Activated CD4-positive, alpha-beta T cell treated with anti-CD3 and anti-CD28 coated beads for 36 hours (primary cell): ENCODE results near the gene CREB5. TPM values are rescaled to one million over a fixed set of nuclear protein-coding genes. Genes with fewer than 3 reads are reported as not detected.

Source experiments
- ATAC-seq: fragments of 200-7000 bp; cut with Tn5 transposase; one replicate; pipeline ENCODE4 v1.10.0; 2021; ENCODE audit warnings: mild to moderate bottlenecking, moderate library complexity
- CTCF ChIA-PET: fragments of 350-600 bp; sonication (Branson Sonifier 250); formaldehyde crosslinking; loops from one replicate; lab custom pipeline; 2021; ENCODE audit warnings: antibody characterized with exemption; lab: Charles Lee
- POLR2A ChIA-PET: fragments of 350-600 bp; sonication (Branson Sonifier 250); formaldehyde crosslinking; loops from one replicate; lab custom pipeline; 2021; ENCODE audit warnings: antibody characterized with exemption, inconsistent platforms; lab: Charles Lee
- DNase-seq: peaks from one replicate; pipeline ENCODE4 v3.0.0-alpha.2; 2020
- H3K27ac Mint-ChIP-seq: one replicate; pipeline ENCODE4 v1.8.0; 2021; ENCODE audit warnings: mixed read lengths
- H3K27me3 Mint-ChIP-seq: one replicate; pipeline ENCODE4 v1.8.0; 2021; ENCODE audit warnings: mixed read lengths
- H3K36me3 Mint-ChIP-seq: one replicate; pipeline ENCODE4 v1.8.0; 2021; ENCODE audit warnings: low read depth, mixed read lengths
- H3K4me1 Mint-ChIP-seq: one replicate; pipeline ENCODE4 v1.8.0; 2021; ENCODE audit warnings: mixed read lengths
- H3K4me3 Mint-ChIP-seq: one replicate; pipeline ENCODE4 v1.8.0; 2021; ENCODE audit warnings: mild to moderate bottlenecking, moderate library complexity, mixed read lengths
- H3K9me3 Mint-ChIP-seq: one replicate; pipeline ENCODE4 v1.8.0; 2021; ENCODE audit warnings: low read depth, mixed read lengths
- intact Hi-C, 2 experiments: fragments of 100-400 bp; cut with DNase I in 1 of 2; cut with micrococcal nuclease in 1 of 2; formaldehyde crosslinking; loops; one replicate each; pipeline versions ENCODE4 v1.14.2 to v1.15.1; 2022 to 2024; cut with DNase I, micrococcal nuclease
- total RNA-seq, 2 experiments: library from RNA; stranded (reverse); gene quantifications; one replicate each; pipeline ENCODE4 v1.2.3, GENCODE V29; 2021

CREB5 gene
- total RNA-seq, 2 experiments from 2014 or later, result 0.50 to 0.61 TPM

- ChIA-PET CTCF (no interaction called here), POLR2A (no interaction called here)
- intact Hi-C loops, result no loop called here
- no peaks in the 10 kb centered on the region for H3K4me1 Mint-ChIP-seq
- H3K27me3 Mint-ChIP-seq, result peaks cover 16% of the 10 kb centered on the region
- no peaks in the 10 kb centered on the region for H3K9me3 Mint-ChIP-seq
- no peak overlapping the region for H3K4me3 Mint-ChIP-seq
- ATAC-seq, result no peak
- DNase-seq, result no peak
- H3K27ac Mint-ChIP-seq, result no peak overlapping the region
- H3K36me3 Mint-ChIP-seq, result no peaks in the 10 kb centered on the region
Observed at GRCh38 chr7:28465697-28466096, 53.4 kb downstream of the CREB5 start.

- POLR2A ChIA-PET, result no interaction called here
Observed at GRCh38 chr7:28466341-28466740, 54.0 kb downstream of the CREB5 start.

GRCh38 chr7:28466885-28467284 lies 54.6 kb downstream of the CREB5 start:
- DNase-seq (no peak), ATAC-seq (no peak)
- H3K4me1 Mint-ChIP-seq, result no peaks in the 10 kb centered on the region
- CTCF ChIA-PET, result no interaction called here
- peaks cover 16% of the 10 kb centered on the region for H3K27me3 Mint-ChIP-seq
- intact Hi-C loops, result no loop called here
- no peaks in the 10 kb centered on the region for H3K36me3 Mint-ChIP-seq
- no peaks in the 10 kb centered on the region for H3K9me3 Mint-ChIP-seq
- no peak overlapping the region for H3K4me3 Mint-ChIP-seq
- no peak overlapping the region for H3K27ac Mint-ChIP-seq
- POLR2A ChIA-PET, result no interaction called here

More at GRCh38 chr7:28466341-28466740, 54.0 kb downstream of the CREB5 start:
- Mint-ChIP-seq H3K4me1 (no peaks in the 10 kb centered on the region), H3K27ac (no peak overlapping the region), H3K4me3 (no peak overlapping the region), H3K27me3 (peaks cover 16% of the 10 kb centered on the region), H3K9me3 (no peaks in the 10 kb centered on the region), H3K36me3 (no peaks in the 10 kb centered on the region)
- CTCF ChIA-PET, result no interaction called here
- DNase-seq (no peak), ATAC-seq (no peak)
- intact Hi-C loops, result no loop called here

- POLR2A ChIA-PET, result no interaction called here
- no peak overlapping the region for H3K27ac Mint-ChIP-seq
- H3K27me3 Mint-ChIP-seq, result peaks cover 19% of the 10 kb centered on the region
- no peaks in the 10 kb centered on the region for H3K36me3 Mint-ChIP-seq
- ATAC-seq (no peak), DNase-seq (no peak)
- CTCF ChIA-PET, result no interaction called here
- intact Hi-C loops, result no loop called here
- no peaks in the 10 kb centered on the region for H3K4me1 Mint-ChIP-seq
- H3K9me3 Mint-ChIP-seq, result no peaks in the 10 kb centered on the region
- no peak overlapping the region for H3K4me3 Mint-ChIP-seq
Observed at GRCh38 chr7:28469562-28469961, 57.2 kb downstream of the CREB5 start.

- Mint-ChIP-seq H3K4me3 (no peak overlapping the region), H3K36me3 (no peaks in the 10 kb centered on the region), H3K9me3 (no peaks in the 10 kb centered on the region), H3K27ac (no peak overlapping the region), H3K27me3 (peaks cover 19% of the 10 kb centered on the region), H3K4me1 (no peaks in the 10 kb centered on the region)
- ChIA-PET POLR2A (no interaction called here), CTCF (no interaction called here)
- ATAC-seq, result no peak
- intact Hi-C loops, result no loop called here
- DNase-seq, result no peak
Observed at GRCh38 chr7:28470344-28470743, 58.0 kb downstream of the CREB5 start.

- H3K27me3 Mint-ChIP-seq, result peaks cover 13% of the 10 kb centered on the region
- no peak for ATAC-seq
- intact Hi-C loops, result no loop called here
- ChIA-PET POLR2A (no interaction called here), CTCF (no interaction called here)
- H3K4me1 Mint-ChIP-seq, result no peaks in the 10 kb centered on the region
- H3K9me3 Mint-ChIP-seq, result no peaks in the 10 kb centered on the region
- no peak for DNase-seq
- H3K4me3 Mint-ChIP-seq, result no peak overlapping the region
- H3K36me3 Mint-ChIP-seq, result no peaks in the 10 kb centered on the region
- no peak overlapping the region for H3K27ac Mint-ChIP-seq
Observed at GRCh38 chr7:28472332-28472731, 60.0 kb downstream of the CREB5 start.

- no peak overlapping the region for H3K4me3 Mint-ChIP-seq
- no peak for DNase-seq
- H3K36me3 Mint-ChIP-seq, result no peaks in the 10 kb centered on the region
- intact Hi-C loops, result no loop called here
- ATAC-seq, result no peak
- H3K27ac Mint-ChIP-seq, result no peak overlapping the region
- ChIA-PET POLR2A (no interaction called here), CTCF (no interaction called here)
- H3K4me1 Mint-ChIP-seq, result no peaks in the 10 kb centered on the region
- peaks cover 8% of the 10 kb centered on the region for H3K27me3 Mint-ChIP-seq
- H3K9me3 Mint-ChIP-seq, result no peaks in the 10 kb centered on the region
Observed at GRCh38 chr7:28473571-28474281, 61.4 kb downstream of the CREB5 start.

GRCh38 chr7:28474282-28474638 lies 61.9 kb downstream of the CREB5 start:
- no peak overlapping the region for H3K27ac Mint-ChIP-seq

GRCh38 chr7:28474640-28475039 lies 62.3 kb downstream of the CREB5 start:
- H3K27ac Mint-ChIP-seq, result no peak overlapping the region
- ATAC-seq (no peak), DNase-seq (no peak)
- H3K4me1 Mint-ChIP-seq, result no peaks in the 10 kb centered on the region
- intact Hi-C loops, result no loop called here
- no peak overlapping the region for H3K4me3 Mint-ChIP-seq
- POLR2A ChIA-PET, result no interaction called here
- H3K36me3 Mint-ChIP-seq, result no peaks in the 10 kb centered on the region
- H3K9me3 Mint-ChIP-seq, result no peaks in the 10 kb centered on the region
- H3K27me3 Mint-ChIP-seq, result peaks cover 8% of the 10 kb centered on the region
- CTCF ChIA-PET, result no interaction called here

More at GRCh38 chr7:28474282-28474638, 61.9 kb downstream of the CREB5 start:
- no peak for ATAC-seq
- no peak for DNase-seq
- H3K4me1 Mint-ChIP-seq, result no peaks in the 10 kb centered on the region
- CTCF ChIA-PET, result no interaction called here
- intact Hi-C loops, result no loop called here
- no peak overlapping the region for H3K4me3 Mint-ChIP-seq
- peaks cover 8% of the 10 kb centered on the region for H3K27me3 Mint-ChIP-seq
- POLR2A ChIA-PET, result no interaction called here
- no peaks in the 10 kb centered on the region for H3K9me3 Mint-ChIP-seq
- H3K36me3 Mint-ChIP-seq, result no peaks in the 10 kb centered on the region

GRCh38 chr7:28477041-28477442 lies 64.7 kb downstream of the CREB5 start:
- Mint-ChIP-seq H3K27ac (no peak overlapping the region), H3K36me3 (no peaks in the 10 kb centered on the region), H3K4me3 (no peak overlapping the region), H3K9me3 (no peaks in the 10 kb centered on the region), H3K27me3 (peaks cover 19% of the 10 kb centered on the region), H3K4me1 (no peaks in the 10 kb centered on the region)
- ATAC-seq, result no peak
- intact Hi-C loops, result no loop called here
- DNase-seq, result no peak
- POLR2A ChIA-PET, result no interaction called here
- CTCF ChIA-PET, result no interaction called here

- ChIA-PET POLR2A (no interaction called here), CTCF (interaction anchor here (1.3 kb wide), 1 partner anchor 21 kb away, joined by 3 read pairs; no protein-coding TSS in a partner anchor)
- no peak for DNase-seq
- peaks cover 20% of the 10 kb centered on the region for H3K27me3 Mint-ChIP-seq
- no peak overlapping the region for H3K4me3 Mint-ChIP-seq
- no peaks in the 10 kb centered on the region for H3K36me3 Mint-ChIP-seq
- no peak overlapping the region for H3K27ac Mint-ChIP-seq
- ATAC-seq, result no peak
- no peaks in the 10 kb centered on the region for H3K9me3 Mint-ChIP-seq
- H3K4me1 Mint-ChIP-seq, result no peaks in the 10 kb centered on the region
- intact Hi-C loops, result no loop called here
Observed at GRCh38 chr7:28478656-28479055, 66.3 kb downstream of the CREB5 start.

- Mint-ChIP-seq H3K4me1 (no peaks in the 10 kb centered on the region), H3K27ac (no peak overlapping the region), H3K4me3 (no peak overlapping the region), H3K27me3 (peaks cover 14% of the 10 kb centered on the region), H3K36me3 (no peaks in the 10 kb centered on the region), H3K9me3 (no peaks in the 10 kb centered on the region)
- DNase-seq (no peak), ATAC-seq (no peak)
- intact Hi-C loops, result no loop called here
- CTCF ChIA-PET, result no interaction called here
- POLR2A ChIA-PET, result no interaction called here
Observed at GRCh38 chr7:28479507-28479947, 67.2 kb downstream of the CREB5 start.
